Gastrocnemius medialis (tissue), 4 donors: Measurements from ENCODE around the gene GGA1. TPM values are rescaled to one million over a fixed set of nuclear protein-coding genes. Genes with fewer than 3 reads are reported as not detected.

ENCODE experiments used
- ATAC-seq, 2 donors: fragments of 150-250 bp; one replicate each; pipeline ENCODE4 v1.9.1; 2016
- DNase-seq, 2 donors: peaks; one replicate each; pipeline ENCODE4 v3.0.0-alpha.2; 2019
- H3K27ac ChIP-seq, 4 donors: fragments of 200-600 bp; sonication (generic); 1 replicate in 1 of 4; 2 replicates in 3 of 4; pipeline ENCODE4 v1.5.1; 2016 to 2018; ENCODE audit warnings: mild to moderate bottlenecking in 2 of 4, moderate library complexity in 1 of 4
- H3K27me3 ChIP-seq, 3 donors: fragments of 200-600 bp; sonication (generic) in 2 of 3; 1 replicate in 1 of 3; 2 replicates in 2 of 3; pipeline versions ENCODE4 v1.5.1 to v1.6.0; 2016 to 2019; ENCODE audit warnings: mild to moderate bottlenecking in 1 of 3, moderate library complexity in 1 of 3
- H3K36me3 ChIP-seq, 2 donors: fragments of 200-600 bp; sonication (generic) in 1 of 2; one replicate each; pipeline ENCODE4 v1.5.1; 2017 to 2018
- H3K4me1 ChIP-seq, 2 donors: fragments of 200-600 bp; sonication (generic) in 1 of 2; one replicate each; pipeline ENCODE4 v1.5.1; 2016 to 2017; ENCODE audit warnings: mild to moderate bottlenecking in 2 of 2
- H3K4me3 ChIP-seq, 4 donors: fragments of 200-600 bp; sonication (generic) in 3 of 4; 1 replicate in 1 of 4; 2 replicates in 3 of 4; pipeline ENCODE4 v1.5.1; 2016 to 2019; ENCODE audit warnings: mild to moderate bottlenecking in 2 of 4
- H3K9me3 ChIP-seq, 3 donors: fragments of 200-600 bp; sonication (generic) in 2 of 3; 1 replicate in 1 of 3; 2 replicates in 2 of 3; pipeline ENCODE4 v1.5.1; 2016 to 2019
- POLR2A ChIP-seq, 2 donors: fragments of 450-650 bp; IDR thresholded peaks; one replicate each; pipeline ENCODE4 v1.6.1; 2017; ENCODE audit warnings: antibody characterized with exemption in 2 of 2, mild to moderate bottlenecking in 2 of 2, moderate library complexity in 2 of 2
- in situ Hi-C, 4 donors: fragments of 200-750 bp; cut with MboI; loops; one replicate each; pipeline versions ENCODE4 v1.15.0 to v1.8.0; 2017; ENCODE audit warnings: low sequenced_read_pairs in 4 of 4
- intact Hi-C: fragments of 100-400 bp; cut with DNase I; formaldehyde crosslinking; loops from one replicate; pipeline ENCODE4 v1.15.1; 2023; ENCODE audit warnings: low total_unique reads
- total RNA-seq, 4 donors: library from RNA; depleted of rRNA; stranded (reverse); fragments of >200 nt; gene quantifications; one replicate each; pipeline versions ENCODE4 v1.1.0 to v1.2.3, GENCODE V29; 2016
- TF ChIP-seq, protein P1 (sequence below), 5 experiments: fragments of 450-650 bp in 3 of 5; fragments of 200-600 bp in 2 of 5; sonication (generic) in 2 of 5; IDR thresholded peaks in 4 of 5; conservative IDR thresholded peaks in 1 of 5; 1 replicate in 4 of 5; 2 replicates in 1 of 5; pipeline ENCODE4 v1.5.1; 2016 to 2019; ENCODE audit warnings: antibody characterized with exemption in 5 of 5, mild to moderate bottlenecking in 3 of 5, moderate library complexity in 3 of 5

Gene GGA1
- total RNA-seq, 4 donors from 2014 or later, result 39.0 to 48.8 (median 45.0) TPM

GRCh38 chr22:37641561-37641949 is 32.9 kb downstream of the GGA1 start:
- ATAC-seq (no peak), DNase-seq (no peak)
- no peak overlapping the region for H3K4me3 ChIP-seq
- no peaks in the 10 kb centered on the region for H3K36me3 ChIP-seq
- no peak overlapping the region for H3K27ac ChIP-seq
- intact Hi-C loops, result no loop called here
- in situ Hi-C loops, result loop anchor here in 1 of 4 donors (25.0 kb wide), 1 partner anchor 146 kb away; no protein-coding TSS in a partner anchor
- peaks cover 7 to 14% (median 12%) of the 10 kb centered on the region in 3 donors for H3K27me3 ChIP-seq
- peaks cover 0 to 9% of the 10 kb centered on the region in 2 donors for H3K4me1 ChIP-seq
- TF ChIP-seq POLR2A (IDR thresholded peaks at IDR 0.05), result no peak
- TF ChIP-seq, protein P1, sequence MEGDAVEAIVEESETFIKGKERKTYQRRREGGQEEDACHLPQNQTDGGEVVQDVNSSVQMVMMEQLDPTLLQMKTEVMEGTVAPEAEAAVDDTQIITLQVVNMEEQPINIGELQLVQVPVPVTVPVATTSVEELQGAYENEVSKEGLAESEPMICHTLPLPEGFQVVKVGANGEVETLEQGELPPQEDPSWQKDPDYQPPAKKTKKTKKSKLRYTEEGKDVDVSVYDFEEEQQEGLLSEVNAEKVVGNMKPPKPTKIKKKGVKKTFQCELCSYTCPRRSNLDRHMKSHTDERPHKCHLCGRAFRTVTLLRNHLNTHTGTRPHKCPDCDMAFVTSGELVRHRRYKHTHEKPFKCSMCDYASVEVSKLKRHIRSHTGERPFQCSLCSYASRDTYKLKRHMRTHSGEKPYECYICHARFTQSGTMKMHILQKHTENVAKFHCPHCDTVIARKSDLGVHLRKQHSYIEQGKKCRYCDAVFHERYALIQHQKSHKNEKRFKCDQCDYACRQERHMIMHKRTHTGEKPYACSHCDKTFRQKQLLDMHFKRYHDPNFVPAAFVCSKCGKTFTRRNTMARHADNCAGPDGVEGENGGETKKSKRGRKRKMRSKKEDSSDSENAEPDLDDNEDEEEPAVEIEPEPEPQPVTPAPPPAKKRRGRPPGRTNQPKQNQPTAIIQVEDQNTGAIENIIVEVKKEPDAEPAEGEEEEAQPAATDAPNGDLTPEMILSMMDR (IDR thresholded peaks at IDR 0.05 in 4 of 5, conservative IDR thresholded peaks at IDR 0.05 in 1 of 5), result no peak
- H3K9me3 ChIP-seq, result no peaks in the 10 kb centered on the region

- in situ Hi-C loops (loop anchor here in 1 of 4 donors (25.0 kb wide), 1 partner anchor 144 kb away; no protein-coding TSS in a partner anchor), intact Hi-C loops (loop anchor here (1.0 kb wide), 1 partner anchor 38 kb away; no protein-coding TSS in a partner anchor)
- TF ChIP-seq, protein P1 (IDR thresholded peaks at IDR 0.05 in 4 of 5, conservative IDR thresholded peaks at IDR 0.05 in 1 of 5), result peak; percentile 77 to 96 (median 94)
- TF ChIP-seq POLR2A (IDR thresholded peaks at IDR 0.05), result no peak
- no peaks in the 10 kb centered on the region for H3K9me3 ChIP-seq
- peak; percentile 79 to 88 for ATAC-seq
- H3K27me3 ChIP-seq, result peaks cover 7 to 14% (median 12%) of the 10 kb centered on the region in 3 donors
- H3K27ac ChIP-seq, result no peak overlapping the region
- peaks cover 0 to 9% of the 10 kb centered on the region in 2 donors for H3K4me1 ChIP-seq
- DNase-seq, result peak; percentile 38 to 77
- H3K4me3 ChIP-seq, result no peak overlapping the region
- H3K36me3 ChIP-seq, result no peaks in the 10 kb centered on the region
Measured at GRCh38 chr22:37643225-37643847, 34.7 kb downstream of the GGA1 start.

GRCh38 chr22:37647317-37647716 is 38.7 kb downstream of the GGA1 start:
- intact Hi-C loops, result no loop called here
- Histone ChIP-seq H3K4me3 (no peak overlapping the region), H3K27me3 (no peaks in the 10 kb centered on the region), H3K4me1 (peaks cover 0 to 3% of the 10 kb centered on the region in 2 donors), H3K36me3 (no peaks in the 10 kb centered on the region), H3K27ac (no peak overlapping the region), H3K9me3 (no peaks in the 10 kb centered on the region)
- ATAC-seq (no peak), DNase-seq (no peak)
- in situ Hi-C loops, result loop anchor here in 2 of 4 donors (5.0 to 25.0 kb wide), 2 partner anchors 35 to 140 kb away; no protein-coding TSS in a partner anchor
- TF ChIP-seq, protein P1 (IDR thresholded peaks at IDR 0.05 in 4 of 5, conservative IDR thresholded peaks at IDR 0.05 in 1 of 5), result no peak
- no peak for TF ChIP-seq POLR2A (IDR thresholded peaks at IDR 0.05)

- Histone ChIP-seq H3K9me3 (no peaks in the 10 kb centered on the region), H3K4me3 (no peak overlapping the region), H3K4me1 (peaks cover 0 to 2% of the 10 kb centered on the region in 2 donors), H3K36me3 (no peaks in the 10 kb centered on the region), H3K27ac (no peak overlapping the region), H3K27me3 (no peaks in the 10 kb centered on the region)
- intact Hi-C loops, result no loop called here
- in situ Hi-C loops, result loop anchor here in 2 of 4 donors (5.0 to 25.0 kb wide), 2 partner anchors 34 to 139 kb away; no protein-coding TSS in a partner anchor
- TF ChIP-seq, protein P1 (IDR thresholded peaks at IDR 0.05 in 4 of 5, conservative IDR thresholded peaks at IDR 0.05 in 1 of 5), result no peak
- no peak for TF ChIP-seq POLR2A (IDR thresholded peaks at IDR 0.05)
- no peak for ATAC-seq
- DNase-seq, result no peak
Measured at GRCh38 chr22:37647928-37648327, 39.3 kb downstream of the GGA1 start.
